Measurements from ENCODE around the gene DCBLD1.

DNA sequence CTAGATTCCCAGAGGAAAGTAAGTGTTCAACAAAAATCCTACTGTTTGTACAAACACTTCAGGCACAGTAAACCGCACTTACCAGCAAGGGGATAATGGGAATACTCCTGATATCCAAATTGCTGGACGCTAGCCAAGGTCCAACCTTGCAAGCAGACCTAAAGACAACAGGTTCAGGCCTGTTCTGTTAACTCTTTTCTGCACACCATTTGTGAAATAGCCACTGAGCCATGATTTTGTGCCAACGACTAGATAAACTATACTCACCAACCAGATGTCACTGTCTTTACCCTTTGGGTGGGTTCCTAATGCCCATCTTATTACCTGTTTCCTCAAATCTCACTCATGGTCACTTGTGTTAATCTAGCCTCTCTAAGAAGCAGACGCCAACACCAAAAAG lies 76.3 kb downstream of the DCBLD1 start:
- no peak for TF ChIP-seq POLR2A (IDR thresholded peaks at IDR 0.05)
- TF ChIP-seq, protein P1, sequence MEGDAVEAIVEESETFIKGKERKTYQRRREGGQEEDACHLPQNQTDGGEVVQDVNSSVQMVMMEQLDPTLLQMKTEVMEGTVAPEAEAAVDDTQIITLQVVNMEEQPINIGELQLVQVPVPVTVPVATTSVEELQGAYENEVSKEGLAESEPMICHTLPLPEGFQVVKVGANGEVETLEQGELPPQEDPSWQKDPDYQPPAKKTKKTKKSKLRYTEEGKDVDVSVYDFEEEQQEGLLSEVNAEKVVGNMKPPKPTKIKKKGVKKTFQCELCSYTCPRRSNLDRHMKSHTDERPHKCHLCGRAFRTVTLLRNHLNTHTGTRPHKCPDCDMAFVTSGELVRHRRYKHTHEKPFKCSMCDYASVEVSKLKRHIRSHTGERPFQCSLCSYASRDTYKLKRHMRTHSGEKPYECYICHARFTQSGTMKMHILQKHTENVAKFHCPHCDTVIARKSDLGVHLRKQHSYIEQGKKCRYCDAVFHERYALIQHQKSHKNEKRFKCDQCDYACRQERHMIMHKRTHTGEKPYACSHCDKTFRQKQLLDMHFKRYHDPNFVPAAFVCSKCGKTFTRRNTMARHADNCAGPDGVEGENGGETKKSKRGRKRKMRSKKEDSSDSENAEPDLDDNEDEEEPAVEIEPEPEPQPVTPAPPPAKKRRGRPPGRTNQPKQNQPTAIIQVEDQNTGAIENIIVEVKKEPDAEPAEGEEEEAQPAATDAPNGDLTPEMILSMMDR (IDR thresholded peaks at IDR 0.05), result no peak

All from Peyer's patch (tissue), 4 donors.